Measurements from ENCODE around the gene UBB. TPM values are rescaled to one million over a fixed set of nuclear protein-coding genes. Genes with fewer than 3 reads are reported as not detected.

UBB gene
- total RNA-seq, 2 donors from 2014 or later, result 819 to 876 TPM

- Mint-ChIP-seq H3K27me3 (no peaks in the 10 kb centered on the region), H3K27ac (peak within 1 kb of the TSS; percentile 98), H3K36me3 (ENCODE audit: low read depth) (peaks cover 3% of the 10 kb centered on the region), H3K4me3 (peak within 1 kb of the TSS; percentile 99), H3K4me1 (peaks cover 42% of the 10 kb centered on the region)
- no peaks in the 10 kb centered on the region for H3K9me3 ChIP-seq (ENCODE audit: control insufficient read depth, low read length, poor library complexity, severe bottlenecking)
- DNase-seq, result peak in 1 of 3 donors; percentile 37
- ATAC-seq, result peak; percentile 44
These were observed 34.4 kb downstream of the UBB start, which contains the start of gene TRPV2 for GRCh38 chr17:16415031-16415924. Gene TRPV2, plus strand, starts transcription at chr17:16415571. Its CDS starts 2,098 bp downstream, at chr17:16417669.

GRCh38 chr17:16417399-16417798 is 36.5 kb downstream of the UBB start:
- H3K27ac Mint-ChIP-seq, result peak overlapping the region; percentile 98
- ATAC-seq (no peak), DNase-seq (no peak)
- H3K27me3 Mint-ChIP-seq, result no peaks in the 10 kb centered on the region
- H3K4me1 Mint-ChIP-seq, result peaks cover 45% of the 10 kb centered on the region
- H3K4me3 Mint-ChIP-seq, result no peak overlapping the region
- peaks cover 3% of the 10 kb centered on the region for H3K36me3 Mint-ChIP-seq (ENCODE audit: low read depth)
- no peaks in the 10 kb centered on the region for H3K9me3 ChIP-seq (ENCODE audit: control insufficient read depth, low read length, poor library complexity, severe bottlenecking)

- Mint-ChIP-seq H3K27me3 (no peaks in the 10 kb centered on the region), H3K36me3 (ENCODE audit: low read depth) (peaks cover 3% of the 10 kb centered on the region), H3K4me3 (peak overlapping the region; percentile 70), H3K27ac (peak overlapping the region; percentile 98), H3K4me1 (peaks cover 43% of the 10 kb centered on the region)
- DNase-seq, result no peak
- no peak for ATAC-seq
- H3K9me3 ChIP-seq (ENCODE audit: control insufficient read depth, low read length, poor library complexity, severe bottlenecking), result no peaks in the 10 kb centered on the region
These were observed 37.2 kb downstream of the UBB start for GRCh38 chr17:16417896-16418684.

- H3K27ac Mint-ChIP-seq, result peak overlapping the region; percentile 98
- ATAC-seq (no peak), DNase-seq (no peak)
- no peaks in the 10 kb centered on the region for H3K9me3 ChIP-seq (ENCODE audit: control insufficient read depth, low read length, poor library complexity, severe bottlenecking)
- no peaks in the 10 kb centered on the region for H3K27me3 Mint-ChIP-seq
- peak overlapping the region; percentile 70 for H3K4me3 Mint-ChIP-seq
- peaks cover 3% of the 10 kb centered on the region for H3K36me3 Mint-ChIP-seq (ENCODE audit: low read depth)
- peaks cover 43% of the 10 kb centered on the region for H3K4me1 Mint-ChIP-seq
These were observed 37.8 kb downstream of the UBB start for GRCh38 chr17:16418685-16419068.

GRCh38 chr17:16419074-16419928 is 38.4 kb downstream of the UBB start:
- peak overlapping the region; percentile 98 for H3K27ac Mint-ChIP-seq
- H3K27me3 Mint-ChIP-seq, result no peaks in the 10 kb centered on the region
- no peaks in the 10 kb centered on the region for H3K9me3 ChIP-seq (ENCODE audit: control insufficient read depth, low read length, poor library complexity, severe bottlenecking)
- peaks cover 3% of the 10 kb centered on the region for H3K36me3 Mint-ChIP-seq (ENCODE audit: low read depth)
- peaks cover 41% of the 10 kb centered on the region for H3K4me1 Mint-ChIP-seq
- peak overlapping the region; percentile 70 for H3K4me3 Mint-ChIP-seq
- ATAC-seq (no peak), DNase-seq (peak in 1 of 3 donors; percentile 38)

- DNase-seq, result peak in 1 of 3 donors; percentile 38
- H3K4me3 Mint-ChIP-seq, result no peak overlapping the region
- H3K27ac Mint-ChIP-seq, result peak overlapping the region; percentile 98
- no peaks in the 10 kb centered on the region for H3K9me3 ChIP-seq (ENCODE audit: control insufficient read depth, low read length, poor library complexity, severe bottlenecking)
- peak; percentile 10 for ATAC-seq
- H3K4me1 Mint-ChIP-seq, result peaks cover 37% of the 10 kb centered on the region
- peaks cover 3% of the 10 kb centered on the region for H3K36me3 Mint-ChIP-seq (ENCODE audit: low read depth)
- no peaks in the 10 kb centered on the region for H3K27me3 Mint-ChIP-seq
These were observed 39.0 kb downstream of the UBB start for GRCh38 chr17:16419929-16420271.

- H3K36me3 Mint-ChIP-seq (ENCODE audit: low read depth), result no peaks in the 10 kb centered on the region
- no peaks in the 10 kb centered on the region for H3K9me3 ChIP-seq (ENCODE audit: control insufficient read depth, low read length, poor library complexity, severe bottlenecking)
- no peak overlapping the region for H3K27ac Mint-ChIP-seq
- no peak for ATAC-seq
- H3K4me1 Mint-ChIP-seq, result peaks cover 24% of the 10 kb centered on the region
- DNase-seq, result no peak
- H3K27me3 Mint-ChIP-seq, result no peaks in the 10 kb centered on the region
- no peak overlapping the region for H3K4me3 Mint-ChIP-seq
These were observed 41.5 kb downstream of the UBB start for GRCh38 chr17:16422416-16422815.

- no peak overlapping the region for H3K27ac Mint-ChIP-seq
- DNase-seq (no peak), ATAC-seq (no peak)
- peaks cover 20% of the 10 kb centered on the region for H3K4me1 Mint-ChIP-seq
- H3K27me3 Mint-ChIP-seq, result no peaks in the 10 kb centered on the region
- no peaks in the 10 kb centered on the region for H3K36me3 Mint-ChIP-seq (ENCODE audit: low read depth)
- H3K4me3 Mint-ChIP-seq, result no peak overlapping the region
- no peaks in the 10 kb centered on the region for H3K9me3 ChIP-seq (ENCODE audit: control insufficient read depth, low read length, poor library complexity, severe bottlenecking)
These were observed 42.5 kb downstream of the UBB start for GRCh38 chr17:16423226-16423872.

- H3K4me1 Mint-ChIP-seq, result peaks cover 6% of the 10 kb centered on the region
- no peak overlapping the region for H3K4me3 Mint-ChIP-seq
- DNase-seq (no peak), ATAC-seq (no peak)
- no peaks in the 10 kb centered on the region for H3K9me3 ChIP-seq (ENCODE audit: control insufficient read depth, low read length, poor library complexity, severe bottlenecking)
- no peaks in the 10 kb centered on the region for H3K27me3 Mint-ChIP-seq
- H3K36me3 Mint-ChIP-seq (ENCODE audit: low read depth), result peaks cover 5% of the 10 kb centered on the region
- no peak overlapping the region for H3K27ac Mint-ChIP-seq
These were observed 44.3 kb downstream of the UBB start for GRCh38 chr17:16425202-16425601.

- H3K27ac Mint-ChIP-seq, result no peak overlapping the region
- H3K4me3 Mint-ChIP-seq, result no peak overlapping the region
- no peak for ATAC-seq
- no peaks in the 10 kb centered on the region for H3K27me3 Mint-ChIP-seq
- H3K9me3 ChIP-seq (ENCODE audit: control insufficient read depth, low read length, poor library complexity, severe bottlenecking), result no peaks in the 10 kb centered on the region
- DNase-seq, result no peak
- H3K4me1 Mint-ChIP-seq, result peaks cover 3% of the 10 kb centered on the region
- H3K36me3 Mint-ChIP-seq (ENCODE audit: low read depth), result peaks cover 5% of the 10 kb centered on the region
These were observed 45.1 kb downstream of the UBB start for GRCh38 chr17:16425698-16426659.

GRCh38 chr17:16427020-16427419 is 46.1 kb downstream of the UBB start:
- Mint-ChIP-seq H3K4me1 (peaks cover 3% of the 10 kb centered on the region), H3K27me3 (no peaks in the 10 kb centered on the region), H3K27ac (no peak overlapping the region), H3K4me3 (no peak overlapping the region), H3K36me3 (ENCODE audit: low read depth) (peaks cover 5% of the 10 kb centered on the region)
- H3K9me3 ChIP-seq (ENCODE audit: control insufficient read depth, low read length, poor library complexity, severe bottlenecking), result no peaks in the 10 kb centered on the region
- DNase-seq, result no peak
- no peak for ATAC-seq

All from T-helper 17 cell (primary cell).